Measurements from ENCODE around the gene PLAC9. TPM values are rescaled to one million over a fixed set of nuclear protein-coding genes. Genes with fewer than 3 reads are reported as not detected.

The PLAC9 gene
- total and polyA plus RNA-seq, 2 experiments from 2014 or later: 1.1 to 11.0 TPM

GRCh38 chr10:80153460-80153859 lies 20.9 kb downstream of the PLAC9 start:
- Mint-ChIP-seq H3K27ac (no peak overlapping the region), H3K9me3 (no peaks in the 10 kb centered on the region; the same call in 2 of the 3 replicates), H3K4me1 (peaks cover 15% of the 10 kb centered on the region), H3K36me3 (ENCODE audit: low read depth) (peaks cover 22% of the 10 kb centered on the region), H3K27me3 (ENCODE audit: insufficient read depth, low read depth, poor library complexity) (peaks cover 6% of the 10 kb centered on the region), H3K4me3 (no peak overlapping the region)
- no peak for DNase-seq (ENCODE audit: low spot score)
- Histone ChIP-seq H3K9me2 (ENCODE audit: insufficient read depth) (peaks cover 4% of the 10 kb centered on the region; the same call in 1 of the 2 replicates), H3F3A (replicated peaks; ENCODE audit: low read depth) (no peaks in the 10 kb centered on the region), H3K27ac (ENCODE audit: low read depth) (no peak overlapping the region), H3K4me1 (ENCODE audit: insufficient read depth) (no peaks in the 10 kb centered on the region), H3K36me3 (ENCODE audit: insufficient read depth) (no peaks in the 10 kb centered on the region), H3K4me3 (no peak overlapping the region), H3K79me2 (replicated peaks; ENCODE audit: insufficient read depth) (no peaks in the 10 kb centered on the region), H2AFZ (no peak overlapping the region), H3K27me3 (ENCODE audit: insufficient read depth) (no peaks in the 10 kb centered on the region), H4K20me1 (replicated peaks; ENCODE audit: insufficient read depth) (no peaks in the 10 kb centered on the region), H3K4me2 (no peak overlapping the region)
- ATAC-seq: no peak
- TF ChIP-seq JUNB (IDR thresholded peaks at IDR 0.05; ENCODE audit: unreplicated experiment) (no peak), ZNF114 (CRISPR knock-in tag; IDR thresholded peaks at IDR 0.05) (no peak), POLR2AphosphoS5 (IDR thresholded peaks at IDR 0.05; ENCODE audit: low read depth) (no peak), EZH2 (IDR thresholded peaks at IDR 0.05; ENCODE audit: low read depth, unreplicated experiment) (no peak), NANOG (IDR thresholded peaks at IDR 0.05; ENCODE audit: borderline replicate concordance) (no peak), EZH2phosphoT487 (IDR thresholded peaks at IDR 0.05; ENCODE audit: unreplicated experiment) (no peak), CTCF (conservative IDR thresholded peaks at IDR 0.05; ENCODE audit: low read depth in 2 of 2) (no peak), ZNF331 (CRISPR knock-in tag; IDR thresholded peaks at IDR 0.05; ENCODE audit: low read depth) (no peak), ZNF462 (CRISPR knock-in tag; IDR thresholded peaks at IDR 0.05) (no peak), CREB1 (CRISPR knock-in tag; IDR thresholded peaks at IDR 0.05; ENCODE audit: low read depth) (no peak)
